HG03135 (cell line): ENCODE results near the gene FMN1.

Experiments used
- ATAC-seq: cut with Tn5 transposase; IDR thresholded peaks from one replicate; pipeline ENCODE4 v1.9.1; 2021; ENCODE audit warnings: mild to moderate bottlenecking, moderate library complexity; ENCODE audit not compliant: unreplicated experiment

FMN1 gene

DNA sequence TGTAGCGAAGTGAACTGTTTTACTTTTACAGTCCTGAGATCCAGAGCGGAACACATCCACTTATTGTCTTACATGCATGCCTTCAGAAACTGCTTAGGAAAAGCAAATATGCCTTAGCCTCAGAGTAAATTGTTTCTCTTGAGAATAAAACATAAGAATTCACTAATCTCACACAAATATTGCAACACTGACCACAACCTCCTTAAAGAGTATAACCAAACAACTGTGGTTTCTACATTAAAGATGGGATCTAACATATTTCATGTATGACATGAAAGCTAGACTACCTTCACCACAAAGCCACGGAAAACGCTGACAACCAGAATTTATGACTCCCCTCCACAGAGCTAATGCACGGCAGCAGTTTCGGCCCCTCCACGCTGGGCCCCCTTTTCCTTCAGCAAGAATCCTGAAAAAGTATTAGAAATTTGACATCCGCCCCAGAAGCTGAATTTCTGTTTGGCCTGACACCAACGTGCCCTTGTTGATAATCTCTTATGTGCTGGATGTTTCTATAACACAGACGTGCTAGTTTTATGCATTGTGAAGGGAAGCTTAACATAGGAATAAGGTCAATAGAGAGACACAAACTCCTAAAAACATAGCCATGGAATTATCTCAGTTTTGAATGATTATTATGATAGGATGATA is 392.1 kb downstream of the FMN1 start:
- ATAC-seq = no peak

GRCh38 chr15:32799936-32800535 is 394.5 kb downstream of the FMN1 start:
- no peak for ATAC-seq

- ATAC-seq = no peak
Measured at GRCh38 chr15:32796856-32797255, 397.7 kb downstream of the FMN1 start.

- ATAC-seq = no peak
Measured at GRCh38 chr15:32794973-32795372, 399.5 kb downstream of the FMN1 start.

- ATAC-seq = no peak
Measured at GRCh38 chr15:32792436-32792835, 402.1 kb downstream of the FMN1 start.

- no peak for ATAC-seq
Measured at GRCh38 chr15:32790352-32790999, 404.0 kb downstream of the FMN1 start.

GRCh38 chr15:32787949-32788348 is 406.6 kb downstream of the FMN1 start:
- ATAC-seq = no peak

GRCh38 chr15:32786906-32787305 is 407.6 kb downstream of the FMN1 start:
- ATAC-seq = no peak

DNA sequence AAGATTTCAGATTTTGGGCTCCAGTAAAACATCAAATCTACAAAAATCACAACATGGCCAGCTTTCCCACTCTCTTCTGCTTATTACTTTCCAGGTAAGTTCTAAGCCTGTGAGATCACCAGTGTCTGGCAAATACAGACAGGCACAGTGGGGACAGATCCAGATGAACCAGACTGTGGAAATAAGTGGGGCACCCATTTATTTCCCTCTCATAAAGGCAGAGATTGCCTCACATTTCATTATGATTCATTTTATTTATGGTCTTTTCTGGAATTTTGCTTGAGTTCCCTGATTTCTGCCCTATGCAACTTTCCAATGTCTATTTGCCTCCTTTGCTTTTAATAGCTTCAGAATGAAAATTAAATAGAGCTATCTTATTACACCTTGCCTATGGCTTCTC is 409.9 kb downstream of the FMN1 start:
- no peak for ATAC-seq

- no peak for ATAC-seq
Measured at GRCh38 chr15:32781781-32782180, 412.7 kb downstream of the FMN1 start.

- no peak for ATAC-seq
Measured at GRCh38 chr15:32778391-32779176, 415.9 kb downstream of the FMN1 start.

- ATAC-seq = no peak
Measured at GRCh38 chr15:32775103-32775502, 419.4 kb downstream of the FMN1 start.

- ATAC-seq = no peak
Measured at GRCh38 chr15:32774022-32774421, 420.5 kb downstream of the FMN1 start.

GRCh38 chr15:32767236-32767635 is 427.3 kb downstream of the FMN1 start:
- no peak for ATAC-seq

- no peak for ATAC-seq
Measured at GRCh38 chr15:32766101-32766500, 428.4 kb downstream of the FMN1 start.

- ATAC-seq = no peak
Measured at GRCh38 chr15:32765236-32765635, 429.3 kb downstream of the FMN1 start.

- ATAC-seq = no peak
Measured at GRCh38 chr15:32763295-32763694, 431.2 kb downstream of the FMN1 start.

DNA sequence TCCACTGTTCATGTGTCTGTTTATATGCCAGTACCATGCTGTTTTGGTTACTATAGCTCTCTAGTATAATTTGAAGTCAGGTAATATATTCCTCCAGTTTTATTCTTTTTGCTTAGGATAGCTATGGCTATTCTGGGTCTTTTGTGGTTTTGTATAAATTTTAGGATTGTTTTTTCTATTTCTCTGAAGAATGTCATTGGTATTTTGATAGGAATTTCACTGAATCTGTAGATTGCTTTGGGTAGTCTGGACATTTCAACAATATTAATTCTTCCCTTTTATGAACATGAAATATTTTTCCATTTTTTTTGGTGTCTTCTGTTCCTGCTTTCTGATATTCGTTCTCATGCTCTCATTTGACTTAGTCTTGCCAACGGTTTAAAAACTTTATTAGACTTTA is 437.1 kb downstream of the FMN1 start:
- no peak for ATAC-seq

DNA sequence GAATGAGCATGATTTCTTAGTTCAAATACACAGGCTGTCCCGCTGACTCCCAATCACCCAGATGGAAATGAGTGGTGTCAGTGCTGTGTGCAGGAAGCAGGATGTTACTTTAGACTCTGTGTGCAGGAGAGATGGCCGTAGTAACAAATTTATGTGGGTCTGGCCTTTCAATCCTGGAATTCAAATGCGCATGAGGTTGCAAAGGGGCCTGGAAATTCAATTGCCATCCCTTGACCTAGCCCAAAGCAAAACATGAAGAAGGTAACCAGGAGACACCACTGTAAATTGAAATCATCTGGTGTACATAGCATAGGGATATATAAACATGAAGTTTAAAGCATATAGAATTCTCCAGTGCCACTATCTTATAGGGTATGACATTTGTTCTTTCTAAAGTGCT is 443.5 kb downstream of the FMN1 start:
- ATAC-seq = no peak

GRCh38 chr15:32747921-32748342 is 446.6 kb downstream of the FMN1 start:
- ATAC-seq = no peak

GRCh38 chr15:32746116-32746857 is 448.2 kb downstream of the FMN1 start:
- no peak for ATAC-seq
